Activated CD8-positive, alpha-beta memory T cell treated with anti-CD3 and anti-CD28 coated beads for 1 hour (primary cell): ENCODE data around the gene KLHL24.
"Not testable (repeated sequence)": the region's sequence is repeated elsewhere in the genome, so short reads cannot be mapped to it uniquely, and the experiment has no call there.

ENCODE experiments used
- DNase-seq, 2 donors: peaks; one replicate each; pipeline ENCODE4 v3.0.0-alpha.2; 2020; ENCODE audit warnings: low read depth in 1 of 2; ENCODE audit errors: extremely low read depth in 1 of 2

KLHL24 gene

DNA sequence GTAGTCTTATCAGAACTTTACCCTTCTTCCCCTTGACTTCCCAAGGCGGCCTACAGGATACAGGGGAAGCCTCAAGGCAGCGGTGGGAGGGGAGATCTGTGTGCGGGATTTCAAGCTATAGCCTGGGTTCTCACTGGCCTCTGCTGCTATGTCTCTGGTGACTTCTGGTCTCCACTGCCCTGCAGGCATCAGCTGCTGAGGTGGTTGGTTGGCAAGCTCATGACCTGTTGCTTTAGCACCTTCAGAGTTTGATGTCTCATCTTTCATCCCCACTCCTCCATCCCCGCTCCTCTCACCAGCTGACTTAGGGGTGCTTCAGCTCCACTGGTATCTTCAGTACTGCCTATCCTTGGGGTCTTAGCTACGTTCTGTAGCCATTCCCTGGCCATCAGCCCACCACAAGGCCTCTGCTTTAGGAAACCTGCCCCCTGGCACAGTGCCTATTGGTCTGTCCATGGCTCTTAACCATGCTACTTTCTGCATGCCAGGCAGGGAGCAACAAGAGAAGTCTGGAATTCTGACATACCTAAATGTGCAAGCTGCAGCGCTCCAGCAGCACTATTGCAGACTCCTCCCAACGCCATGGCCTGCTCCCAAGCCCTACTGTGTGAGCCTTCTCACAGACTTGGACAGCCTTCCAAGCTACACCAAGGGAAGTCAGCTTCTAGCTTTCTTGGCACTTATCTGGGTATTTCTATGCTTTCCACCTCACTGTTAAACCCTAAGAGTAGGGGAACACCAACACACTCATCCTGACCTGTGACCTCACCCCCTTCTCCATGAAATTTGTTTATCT lies 60.3 kb downstream of the KLHL24 start:
- DNase-seq, result no peak

- DNase-seq, result no peak
Observed at GRCh38 chr3:183697123-183697609, 61.7 kb downstream of the KLHL24 start.

DNA sequence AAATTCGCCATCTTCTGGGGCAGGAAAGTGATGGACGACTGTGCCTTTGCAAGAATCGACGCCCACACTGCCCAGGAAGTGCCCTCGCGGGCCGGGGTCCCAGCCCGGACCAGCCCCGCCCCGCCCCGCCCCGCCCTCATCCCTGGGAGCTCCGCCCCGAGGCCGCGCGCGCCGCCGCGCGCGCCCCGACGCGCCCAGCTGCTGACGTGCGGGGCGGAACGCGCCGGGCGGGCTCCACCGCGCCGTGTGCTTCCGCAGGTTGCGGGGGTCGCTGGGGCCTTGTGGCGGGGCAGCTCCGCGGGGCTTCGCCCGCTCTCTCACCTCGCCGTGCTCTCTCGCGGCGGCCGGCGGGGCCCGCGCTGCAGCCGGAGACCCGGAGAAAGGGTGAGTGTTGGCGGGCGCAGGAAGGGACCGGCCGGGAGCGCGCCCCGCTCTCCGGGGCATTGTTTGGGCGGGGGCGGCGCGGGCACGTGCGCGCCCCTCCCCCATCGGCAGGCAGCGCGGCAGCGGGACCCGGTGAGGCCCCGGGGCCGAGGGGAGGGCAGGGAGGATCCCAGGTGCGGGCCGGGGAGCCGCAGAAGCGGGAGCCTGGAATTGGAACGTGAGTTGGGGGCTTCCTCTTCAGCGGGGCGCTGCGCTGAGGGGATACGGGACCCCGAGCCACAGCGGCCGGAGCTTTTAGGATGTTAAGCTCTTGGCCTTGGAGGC lies 62.3 kb downstream of the KLHL24 start, which contains the start of gene YEATS2:
YEATS2 (plus strand) TSS at position 188 of the 708 bp plus-strand sequence. CDS start 17,366 bp downstream, outside the sequence.
- peak in 1 of 2 donors; percentile 54 for DNase-seq

- DNase-seq, result no peak
Observed at GRCh38 chr3:183698318-183698751, 62.9 kb downstream of the KLHL24 start.

GRCh38 chr3:183698756-183699155 lies 63.3 kb downstream of the KLHL24 start:
- DNase-seq, result no peak

DNA sequence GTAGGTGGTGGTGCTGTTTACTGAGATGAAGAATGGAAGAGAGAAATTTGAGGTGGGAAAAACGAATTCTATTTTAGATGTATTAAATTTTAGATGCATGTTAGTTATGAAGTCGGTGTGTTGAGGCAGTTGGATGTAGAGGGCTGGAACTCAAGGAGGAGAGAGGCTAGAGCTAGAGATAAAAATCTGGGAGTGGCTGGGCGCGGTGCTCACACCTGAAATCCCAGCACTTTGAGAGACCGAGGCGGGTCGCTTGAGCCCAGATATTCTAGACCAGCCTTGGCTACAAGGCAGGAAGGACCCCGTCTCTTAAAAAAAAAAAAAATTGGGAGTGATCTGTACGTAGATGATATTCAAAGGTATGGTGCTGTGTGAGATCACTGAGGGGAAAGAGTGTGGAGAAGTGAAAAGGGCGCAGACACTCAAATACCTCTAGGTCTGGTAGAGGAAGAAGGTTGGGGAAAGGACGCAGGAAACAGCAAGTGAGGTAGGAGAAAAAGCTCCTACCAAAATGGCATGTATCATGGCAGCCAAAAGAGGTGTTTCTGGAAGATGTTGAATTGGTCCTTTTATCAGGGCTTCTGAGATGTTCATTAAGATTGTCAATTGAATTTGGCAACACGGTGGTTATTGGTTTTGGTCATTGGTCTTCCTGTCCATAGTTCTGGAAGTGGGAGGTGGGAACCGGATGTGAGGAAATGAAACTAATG lies 64.0 kb downstream of the KLHL24 start:
- no peak for DNase-seq

- DNase-seq, result no peak
Observed at GRCh38 chr3:183701744-183702143, 66.3 kb downstream of the KLHL24 start.

- not testable (repeated sequence) for DNase-seq
Observed at GRCh38 chr3:183703892-183704291, 68.5 kb downstream of the KLHL24 start.

DNA sequence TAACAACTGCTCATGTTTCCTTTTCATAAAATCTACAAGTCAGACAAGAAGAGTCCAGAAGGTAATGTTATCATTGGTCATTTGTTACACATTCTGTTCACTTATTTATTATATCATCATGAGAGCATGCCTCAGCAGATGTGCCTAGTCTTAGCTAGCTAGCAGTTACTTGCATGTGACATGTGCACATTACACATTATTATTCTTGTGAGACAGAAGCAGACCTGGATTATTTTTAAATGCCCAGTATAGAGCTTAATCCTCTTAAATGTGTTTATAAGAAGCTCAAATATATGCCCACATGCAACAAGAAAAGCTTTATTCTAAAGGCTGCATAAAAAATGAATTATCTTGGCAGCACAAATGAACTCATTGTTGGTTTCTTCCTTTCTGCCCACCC lies 74.8 kb downstream of the KLHL24 start:
- DNase-seq, result no peak

GRCh38 chr3:183711516-183711915 lies 76.1 kb downstream of the KLHL24 start:
- DNase-seq, result no peak

- DNase-seq, result no peak
Observed at GRCh38 chr3:183714622-183715021, 79.2 kb downstream of the KLHL24 start.

DNA sequence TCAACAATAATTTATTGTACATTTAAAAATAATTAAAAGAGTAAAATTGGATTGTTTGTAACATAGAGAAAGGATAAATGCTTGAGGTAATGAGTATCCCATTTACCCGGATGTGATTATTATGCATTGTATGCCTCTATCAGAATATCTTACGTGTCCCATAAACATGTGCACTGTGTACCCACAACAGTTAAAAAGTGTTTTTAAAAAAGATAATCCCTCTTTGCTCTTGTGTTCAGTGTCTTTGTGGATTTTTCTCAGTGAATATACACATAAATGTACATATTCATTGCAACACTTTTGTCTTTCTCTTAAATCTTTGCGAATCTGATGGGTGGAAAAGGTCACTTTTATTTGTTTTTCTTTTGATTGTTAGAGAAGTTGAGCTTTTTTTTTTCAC lies 82.6 kb downstream of the KLHL24 start:
- DNase-seq, result no peak

- DNase-seq, result no peak
Observed at GRCh38 chr3:183725387-183725786, 90.0 kb downstream of the KLHL24 start.

DNA sequence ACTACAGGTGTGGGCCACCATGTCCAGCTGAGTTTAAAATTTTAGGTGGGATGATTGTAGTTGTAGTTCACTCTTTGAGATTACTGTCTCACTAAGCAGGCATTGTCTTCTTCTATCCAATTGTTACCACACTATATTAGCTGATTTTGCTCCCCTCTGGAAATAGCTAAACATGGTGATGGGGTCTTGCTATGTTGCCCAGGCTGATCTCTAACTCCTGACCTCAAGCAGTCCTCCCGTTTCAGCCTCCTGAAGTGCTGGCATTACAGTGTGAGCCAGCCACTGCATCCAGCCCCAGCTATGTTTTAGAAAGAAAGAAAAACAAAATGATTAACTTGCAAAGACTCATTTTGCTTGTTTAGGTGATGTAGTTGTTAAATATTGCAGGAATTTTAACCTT lies 92.8 kb downstream of the KLHL24 start:
- no peak for DNase-seq

- no peak for DNase-seq
Observed at GRCh38 chr3:183730361-183730760, 94.9 kb downstream of the KLHL24 start.

GRCh38 chr3:183731611-183732010 lies 96.2 kb downstream of the KLHL24 start:
- DNase-seq, result no peak

- DNase-seq, result no peak
Observed at GRCh38 chr3:183733553-183733952, 98.1 kb downstream of the KLHL24 start.
